Measurements from ENCODE around the gene ISG15.

ISG15 gene

GRCh38 chr1:967466-968343, 45.6 kb upstream of the ISG15 start:
- TF ChIP-seq YY1 (IDR thresholded peaks at IDR 0.05; ENCODE audit: low read depth): no peak
- 0 out of 2 replicates have a peak, but pooled peaks have one; percentile 25 for TF ChIP-seq NFIC (IDR thresholded peaks at IDR 0.05)
- no peak for TF ChIP-seq REST (IDR thresholded peaks at IDR 0.05; ENCODE audit: low read depth)
- peak; percentile 29; the same call in 1 of the 2 replicates for TF ChIP-seq TEAD4 (IDR thresholded peaks at IDR 0.05)

- no peak for TF ChIP-seq CREB1 (IDR thresholded peaks at IDR 0.05; ENCODE audit: low read depth)
- no peak for TF ChIP-seq EGR1 (IDR thresholded peaks at IDR 0.05)
- TF ChIP-seq CEBPB (IDR thresholded peaks at IDR 0.05): no peak
- TF ChIP-seq EP300 (IDR thresholded peaks at IDR 0.05; ENCODE audit: borderline replicate concordance): no peak
- no peak for TF ChIP-seq REST (IDR thresholded peaks at IDR 0.05; ENCODE audit: low read depth)
- TF ChIP-seq TAF1 (IDR thresholded peaks at IDR 0.05; ENCODE audit: low read depth): no peak
- TF ChIP-seq USF1 (IDR thresholded peaks at IDR 0.05): no peak
- no peak for TF ChIP-seq MAX (IDR thresholded peaks at IDR 0.05)
- TF ChIP-seq ZBTB7A (IDR thresholded peaks at IDR 0.05; ENCODE audit: low read depth): no peak
- no peak for TF ChIP-seq FOXM1 (IDR thresholded peaks at IDR 0.05; ENCODE audit: borderline replicate concordance, low read depth)
- TF ChIP-seq RAD21 (IDR thresholded peaks at IDR 0.05; ENCODE audit: low read depth): no peak
- no peak for TF ChIP-seq YY1 (IDR thresholded peaks at IDR 0.05; ENCODE audit: low read depth)
- no peak for TF ChIP-seq TEAD4 (IDR thresholded peaks at IDR 0.05)
- TF ChIP-seq NFIC (IDR thresholded peaks at IDR 0.05): no peak
- no peak for TF ChIP-seq TCF12 (IDR thresholded peaks at IDR 0.05; ENCODE audit: low read depth)
Observed at GRCh38 chr1:969260-969855, 43.9 kb upstream of the ISG15 start.

GRCh38 chr1:970242-970972, 42.9 kb upstream of the ISG15 start:
- TF ChIP-seq ZBTB7A (IDR thresholded peaks at IDR 0.05; ENCODE audit: low read depth): no peak
- no peak for TF ChIP-seq TEAD4 (IDR thresholded peaks at IDR 0.05)
- TF ChIP-seq EGR1 (IDR thresholded peaks at IDR 0.05): no peak
- no peak for TF ChIP-seq TCF12 (IDR thresholded peaks at IDR 0.05; ENCODE audit: low read depth)
- TF ChIP-seq FOXM1 (IDR thresholded peaks at IDR 0.05; ENCODE audit: borderline replicate concordance, low read depth): no peak
- TF ChIP-seq RAD21 (IDR thresholded peaks at IDR 0.05; ENCODE audit: low read depth): no peak
- TF ChIP-seq YY1 (IDR thresholded peaks at IDR 0.05; ENCODE audit: low read depth): no peak
- TF ChIP-seq CREB1 (IDR thresholded peaks at IDR 0.05; ENCODE audit: low read depth): no peak
- no peak for TF ChIP-seq NFIC (IDR thresholded peaks at IDR 0.05)
- TF ChIP-seq TAF1 (IDR thresholded peaks at IDR 0.05; ENCODE audit: low read depth): no peak
- TF ChIP-seq REST (IDR thresholded peaks at IDR 0.05; ENCODE audit: low read depth): no peak
- no peak for TF ChIP-seq EP300 (IDR thresholded peaks at IDR 0.05; ENCODE audit: borderline replicate concordance)
- TF ChIP-seq CEBPB (IDR thresholded peaks at IDR 0.05): no peak
- TF ChIP-seq MAX (IDR thresholded peaks at IDR 0.05): no peak
- no peak for TF ChIP-seq USF1 (IDR thresholded peaks at IDR 0.05)

All from Ishikawa (cell line).